Fibroblast of skin of back (primary cell): ENCODE measurements around the gene FADS1.

Experiments used
- DNase-seq: peaks from one replicate; pipeline ENCODE4 v3.0.0-alpha.2; 2013

FADS1 gene

GRCh38 chr11:61826930-61827570 lies 10.2 kb upstream of the FADS1 start:
- DNase-seq = no peak

GRCh38 chr11:61820174-61820573 lies 3.4 kb upstream of the FADS1 start:
- DNase-seq = peak; percentile 36

- DNase-seq = no peak
These were observed 834 bp upstream of the FADS1 start for GRCh38 chr11:61817471-61818202.

GRCh38 chr11:61815790-61816735 lies 740 bp downstream of the FADS1 start:
- DNase-seq = peak; percentile 73

GRCh38 chr11:61814958-61815789 lies 1.6 kb downstream of the FADS1 start:
- peak; percentile 90 for DNase-seq

- peak; percentile 41 for DNase-seq
These were observed 2.4 kb downstream of the FADS1 start for GRCh38 chr11:61814247-61814957.

- no peak for DNase-seq
These were observed 3.9 kb downstream of the FADS1 start for GRCh38 chr11:61812736-61813411.

GRCh38 chr11:61811831-61812230 lies 5.0 kb downstream of the FADS1 start:
- no peak for DNase-seq

- no peak for DNase-seq
These were observed 6.1 kb downstream of the FADS1 start for GRCh38 chr11:61810671-61811175.

GRCh38 chr11:61806785-61807184 lies 10.0 kb downstream of the FADS1 start:
- DNase-seq = no peak

GRCh38 chr11:61805146-61805545 lies 11.7 kb downstream of the FADS1 start:
- no peak for DNase-seq

- DNase-seq = no peak
These were observed 12.7 kb downstream of the FADS1 start for GRCh38 chr11:61803889-61804647.

- DNase-seq = no peak
These were observed 14.2 kb downstream of the FADS1 start for GRCh38 chr11:61802605-61803004.

- DNase-seq = no peak
These were observed 16.2 kb downstream of the FADS1 start for GRCh38 chr11:61800331-61801281.

- DNase-seq = no peak
These were observed 17.0 kb downstream of the FADS1 start for GRCh38 chr11:61799665-61800284.

- DNase-seq = peak; percentile 77
These were observed 19.4 kb downstream of the FADS1 start for GRCh38 chr11:61797263-61797944.

- DNase-seq = no peak
These were observed 20.8 kb downstream of the FADS1 start for GRCh38 chr11:61795876-61796526.
